ENCODE results near the gene TOPAZ1. TPM values are rescaled to one million over a fixed set of nuclear protein-coding genes. Genes with fewer than 3 reads are reported as not detected.

Gene TOPAZ1
- total RNA-seq = not detected in 2 replicates

GRCh38 chr3:44241706-44242105 is at the start of gene TOPAZ1:
TOPAZ1 (plus strand) TSS chr3:44241886; CDS start chr3:44242054, 168 bp downstream.

GRCh38 chr3:44338010-44338827 is 96.5 kb downstream of the TOPAZ1 start, which contains the start of gene TCAIM:
TCAIM (plus strand) TSS chr3:44338766; CDS start chr3:44354783, 16,017 bp downstream.

Other genes starting within 250 kb of the TOPAZ1 start
- 14.7 and 16.2 TPM in 2 replicates for gene TCAIM, start 96.9 kb downstream of the TOPAZ1 start, total RNA-seq
- gene ZNF445, start 235.8 kb downstream of the TOPAZ1 start, total RNA-seq = 4.1 and 4.5 TPM in 2 replicates